OCI-LY7 (cell line): ENCODE results near the gene ENAH.

Experiments used
- EZH2phosphoT487 ChIP-seq: fragments of 200-600 bp; sonication (generic); IDR thresholded peaks from 2 replicates; pipeline ENCODE4 v1.6.1; 2018; ENCODE audit warnings: low read depth, borderline replicate concordance, mild to moderate bottlenecking, mixed run types, antibody characterized with exemption, low read length, moderate library complexity, mixed read lengths
- TF ChIP-seq, protein P1 (sequence below): fragments of 200-600 bp; sonication (generic); conservative IDR thresholded peaks from 2 replicates; pipeline ENCODE4 v1.5.1; 2014; ENCODE audit warnings: mild to moderate bottlenecking, antibody characterized with exemption, low read length, moderate library complexity, mixed read lengths

DNA sequence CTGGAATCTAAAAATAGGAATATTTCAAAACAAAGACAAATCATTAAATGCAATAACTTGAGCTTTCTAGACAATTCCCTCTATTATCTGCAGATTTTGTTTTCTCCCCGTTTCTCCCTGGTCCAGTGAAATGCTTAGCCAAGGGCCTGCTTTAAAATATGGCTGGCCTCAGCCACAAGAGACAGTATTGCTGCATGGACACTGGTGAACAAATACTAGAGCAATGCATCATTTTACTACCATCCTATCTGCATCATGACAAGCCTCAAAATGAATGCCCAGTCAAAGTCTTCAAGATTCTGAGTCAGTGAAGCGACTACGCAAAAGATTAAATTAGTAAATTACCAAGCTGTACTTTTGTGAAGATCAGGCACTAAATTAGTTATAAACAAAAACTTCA, 80.5 kb downstream of the ENAH start:
- TF ChIP-seq, protein P1, sequence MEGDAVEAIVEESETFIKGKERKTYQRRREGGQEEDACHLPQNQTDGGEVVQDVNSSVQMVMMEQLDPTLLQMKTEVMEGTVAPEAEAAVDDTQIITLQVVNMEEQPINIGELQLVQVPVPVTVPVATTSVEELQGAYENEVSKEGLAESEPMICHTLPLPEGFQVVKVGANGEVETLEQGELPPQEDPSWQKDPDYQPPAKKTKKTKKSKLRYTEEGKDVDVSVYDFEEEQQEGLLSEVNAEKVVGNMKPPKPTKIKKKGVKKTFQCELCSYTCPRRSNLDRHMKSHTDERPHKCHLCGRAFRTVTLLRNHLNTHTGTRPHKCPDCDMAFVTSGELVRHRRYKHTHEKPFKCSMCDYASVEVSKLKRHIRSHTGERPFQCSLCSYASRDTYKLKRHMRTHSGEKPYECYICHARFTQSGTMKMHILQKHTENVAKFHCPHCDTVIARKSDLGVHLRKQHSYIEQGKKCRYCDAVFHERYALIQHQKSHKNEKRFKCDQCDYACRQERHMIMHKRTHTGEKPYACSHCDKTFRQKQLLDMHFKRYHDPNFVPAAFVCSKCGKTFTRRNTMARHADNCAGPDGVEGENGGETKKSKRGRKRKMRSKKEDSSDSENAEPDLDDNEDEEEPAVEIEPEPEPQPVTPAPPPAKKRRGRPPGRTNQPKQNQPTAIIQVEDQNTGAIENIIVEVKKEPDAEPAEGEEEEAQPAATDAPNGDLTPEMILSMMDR, result no peak
- no peak for TF ChIP-seq EZH2phosphoT487
